WTC11 (cell line): ENCODE measurements around the gene LENG1. TPM values are rescaled to one million over a fixed set of nuclear protein-coding genes. Genes with fewer than 3 reads are reported as not detected.
A peak's percentile ranks its signal among the peaks of the same experiment; 100 is the strongest.

ENCODE experiments used
- ATAC-seq: fragments of 200-7000 bp; cut with Tn5 transposase; 2 replicates; pipeline ENCODE4 v1.10.0; 2021; ENCODE audit warnings: mild to moderate bottlenecking, moderate library complexity
- CTCF ChIA-PET: fragments of 300-600 bp; sonication (Branson Sonifier 250); formaldehyde crosslinking; loops from one replicate; lab custom pipeline; 2021; ENCODE audit warnings: antibody characterized with exemption; lab: Charles Lee
- POLR2A ChIA-PET: fragments of 350-600 bp; sonication (Branson Sonifier 250); formaldehyde crosslinking; loops from one replicate; lab custom pipeline; 2021; ENCODE audit warnings: antibody characterized with exemption; lab: Charles Lee
- DNase-seq: peaks from one replicate; pipeline ENCODE4 v3.0.0; 2021; ENCODE audit warnings: low spot score
- H3K27ac Mint-ChIP-seq: 2 replicates; pipeline ENCODE4 v1.8.0; 2021; ENCODE audit warnings: mixed read lengths
- H3K27me3 Mint-ChIP-seq: 2 replicates; pipeline ENCODE4 v1.8.0; 2021; ENCODE audit warnings: low read depth, mild to moderate bottlenecking, moderate library complexity, mixed read lengths
- H3K36me3 Mint-ChIP-seq: 2 replicates; pipeline ENCODE4 v1.8.0; 2021; ENCODE audit warnings: mixed read lengths
- H3K4me1 Mint-ChIP-seq: 2 replicates; pipeline ENCODE4 v1.8.0; 2022; ENCODE audit warnings: mixed read lengths
- H3K4me3 Mint-ChIP-seq: 2 replicates; pipeline ENCODE4 v1.8.0; 2021; ENCODE audit warnings: mild to moderate bottlenecking, moderate library complexity, mixed read lengths
- H3K9me3 Mint-ChIP-seq: 2 replicates; pipeline ENCODE4 v1.8.0; 2021; ENCODE audit warnings: mixed read lengths
- ELF4 ChIP-seq: sonication (generic); formaldehyde crosslinking; IDR thresholded peaks from 2 replicates; pipeline ENCODE4 v1.8.1; 2022; ENCODE audit warnings: low read depth, mild to moderate bottlenecking, moderate library complexity, missing genetic modification reagents
- EMX1 ChIP-seq: fragments of 250-450 bp; sonication (Bioruptor Pico); IDR thresholded peaks from 2 replicates; pipeline ENCODE4 v1.8.0; 2021; ENCODE audit warnings: mild to moderate bottlenecking
- ETV6 ChIP-seq: sonication (generic); formaldehyde crosslinking; IDR thresholded peaks from 2 replicates; pipeline ENCODE4 v1.8.1; 2022; ENCODE audit warnings: mild to moderate bottlenecking, missing genetic modification reagents
- FOXJ3 ChIP-seq: sonication (generic); formaldehyde crosslinking; IDR thresholded peaks from 2 replicates; pipeline ENCODE4 v1.9.0; 2021; ENCODE audit warnings: missing genetic modification reagents, mild to moderate bottlenecking, borderline replicate concordance
- FOXK1 ChIP-seq: sonication (generic); formaldehyde crosslinking; IDR thresholded peaks from 2 replicates; pipeline ENCODE4 v1.8.0; 2022; ENCODE audit warnings: mild to moderate bottlenecking, moderate library complexity, missing genetic modification reagents
- GRHL2 ChIP-seq: fragments of 250-450 bp; sonication (Bioruptor Pico); IDR thresholded peaks from 2 replicates; pipeline ENCODE4 v1.8.0; 2022; ENCODE audit warnings: mild to moderate bottlenecking, moderate library complexity; ENCODE audit not compliant: insufficient replicate concordance, severe bottlenecking
- GTF2I ChIP-seq: fragments of 250-450 bp; sonication (Bioruptor Pico); conservative IDR thresholded peaks from 2 replicates; pipeline ENCODE4 v1.4.0; 2021; ENCODE audit warnings: mild to moderate bottlenecking
- KAT7 ChIP-seq: sonication (generic); formaldehyde crosslinking; IDR thresholded peaks from 2 replicates; pipeline ENCODE4 v1.8.1; 2023; ENCODE audit warnings: missing genetic modification reagents, mild to moderate bottlenecking, borderline replicate concordance
- NR1H2 ChIP-seq: sonication (generic); formaldehyde crosslinking; IDR thresholded peaks from 2 replicates; pipeline ENCODE4 v1.9.0; 2021; ENCODE audit warnings: mild to moderate bottlenecking, moderate library complexity, missing genetic modification reagents
- SP1 ChIP-seq: sonication (generic); formaldehyde crosslinking; conservative IDR thresholded peaks from 2 replicates; pipeline ENCODE4 v1.8.1; 2022; ENCODE audit warnings: missing genetic modification reagents
- TP53 ChIP-seq: sonication (generic); formaldehyde crosslinking; IDR thresholded peaks from 2 replicates; pipeline ENCODE4 v1.8.1; 2023; ENCODE audit warnings: mild to moderate bottlenecking, missing genetic modification reagents
- ZBTB21 ChIP-seq: sonication (generic); formaldehyde crosslinking; IDR thresholded peaks from 2 replicates; pipeline ENCODE4 v1.8.1; 2023; ENCODE audit warnings: mild to moderate bottlenecking, missing genetic modification reagents, borderline replicate concordance
- ZNF263 ChIP-seq: sonication (generic); formaldehyde crosslinking; IDR thresholded peaks from 2 replicates; pipeline ENCODE4 v1.8.1; 2022; ENCODE audit warnings: low read depth, mild to moderate bottlenecking, moderate library complexity, missing genetic modification reagents
- ZNF317 ChIP-seq: sonication (generic); formaldehyde crosslinking; IDR thresholded peaks from 2 replicates; pipeline ENCODE4 v1.8.1; 2023; ENCODE audit warnings: low read depth, mild to moderate bottlenecking, moderate library complexity, missing genetic modification reagents, borderline replicate concordance
- total RNA-seq: library from RNA; stranded (reverse); gene quantifications from 3 replicates; pipeline ENCODE4 v1.2.3, GENCODE V29; 2021
- TF ChIP-seq, protein P1 (sequence below): sonication (generic); formaldehyde crosslinking; IDR thresholded peaks from 2 replicates; pipeline ENCODE4 v1.8.1; 2022; ENCODE audit warnings: low read depth, missing genetic modification reagents, borderline replicate concordance
- TF ChIP-seq, protein P2 (sequence below): sonication (generic); formaldehyde crosslinking; IDR thresholded peaks from 2 replicates; pipeline ENCODE4 v1.8.0; 2022; ENCODE audit warnings: mild to moderate bottlenecking, missing genetic modification reagents
- TF ChIP-seq, protein P3 (sequence below): sonication (generic); formaldehyde crosslinking; IDR thresholded peaks from 2 replicates; pipeline ENCODE4 v1.8.1; 2022; ENCODE audit warnings: low read depth, mild to moderate bottlenecking, moderate library complexity, missing genetic modification reagents, borderline replicate concordance
- TF ChIP-seq, protein P4 (sequence below): sonication (generic); formaldehyde crosslinking; IDR thresholded peaks from 2 replicates; pipeline ENCODE4 v1.8.1; 2023; ENCODE audit warnings: mild to moderate bottlenecking, moderate library complexity, missing genetic modification reagents
- TF ChIP-seq, protein P5 (sequence below): sonication (generic); formaldehyde crosslinking; IDR thresholded peaks from 2 replicates; pipeline ENCODE4 v1.8.1; 2022; ENCODE audit warnings: mild to moderate bottlenecking, moderate library complexity, missing genetic modification reagents
- TF ChIP-seq, protein P6 (sequence below): sonication (generic); formaldehyde crosslinking; IDR thresholded peaks from 2 replicates; pipeline ENCODE4 v1.8.1; 2022; ENCODE audit warnings: missing genetic modification reagents, borderline replicate concordance

Gene LENG1
- total RNA-seq, 1 experiment from 2014 or later, result 4.9 TPM

DNA sequence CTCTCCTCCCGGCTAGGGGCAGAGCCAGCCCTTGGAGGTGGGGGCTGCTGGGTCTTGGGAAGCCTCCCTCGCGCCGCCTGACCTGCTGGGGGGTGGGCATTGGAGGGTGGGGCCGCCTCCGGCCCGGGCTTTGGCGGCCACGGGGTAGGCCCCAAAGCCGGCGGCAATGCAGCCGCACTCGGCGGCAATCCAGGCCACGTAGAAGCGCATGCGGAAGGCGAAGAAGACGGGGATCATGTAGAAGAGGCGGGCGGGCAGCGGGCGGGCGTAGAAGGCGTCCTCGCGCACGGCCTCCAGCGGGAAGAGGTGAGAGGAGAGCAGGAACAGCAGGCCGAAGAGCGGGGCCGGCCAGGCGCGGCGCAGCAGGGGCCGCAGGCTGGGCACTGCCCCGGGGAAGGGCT, 21.2 kb upstream of the LENG1 start (continued):
- TF ChIP-seq EMX1 (no peak), KAT7 (CRISPR knock-in tag) (no peak), TP53 (no peak), GTF2I (no peak), FOXJ3 (CRISPR knock-in tag) (no peak), GRHL2 (CRISPR knock-in tag) (no peak), ELF4 (CRISPR knock-in tag) (no peak), ZNF317 (CRISPR knock-in tag) (no peak)
- TF ChIP-seq, protein P1, sequence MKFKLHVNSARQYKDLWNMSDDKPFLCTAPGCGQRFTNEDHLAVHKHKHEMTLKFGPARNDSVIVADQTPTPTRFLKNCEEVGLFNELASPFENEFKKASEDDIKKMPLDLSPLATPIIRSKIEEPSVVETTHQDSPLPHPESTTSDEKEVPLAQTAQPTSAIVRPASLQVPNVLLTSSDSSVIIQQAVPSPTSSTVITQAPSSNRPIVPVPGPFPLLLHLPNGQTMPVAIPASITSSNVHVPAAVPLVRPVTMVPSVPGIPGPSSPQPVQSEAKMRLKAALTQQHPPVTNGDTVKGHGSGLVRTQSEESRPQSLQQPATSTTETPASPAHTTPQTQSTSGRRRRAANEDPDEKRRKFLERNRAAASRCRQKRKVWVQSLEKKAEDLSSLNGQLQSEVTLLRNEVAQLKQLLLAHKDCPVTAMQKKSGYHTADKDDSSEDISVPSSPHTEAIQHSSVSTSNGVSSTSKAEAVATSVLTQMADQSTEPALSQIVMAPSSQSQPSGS, result no peak
- TF ChIP-seq, protein P2, sequence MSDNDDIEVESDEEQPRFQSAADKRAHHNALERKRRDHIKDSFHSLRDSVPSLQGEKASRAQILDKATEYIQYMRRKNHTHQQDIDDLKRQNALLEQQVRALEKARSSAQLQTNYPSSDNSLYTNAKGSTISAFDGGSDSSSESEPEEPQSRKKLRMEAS (CRISPR knock-in tag), result no peak
- TF ChIP-seq, protein P3, sequence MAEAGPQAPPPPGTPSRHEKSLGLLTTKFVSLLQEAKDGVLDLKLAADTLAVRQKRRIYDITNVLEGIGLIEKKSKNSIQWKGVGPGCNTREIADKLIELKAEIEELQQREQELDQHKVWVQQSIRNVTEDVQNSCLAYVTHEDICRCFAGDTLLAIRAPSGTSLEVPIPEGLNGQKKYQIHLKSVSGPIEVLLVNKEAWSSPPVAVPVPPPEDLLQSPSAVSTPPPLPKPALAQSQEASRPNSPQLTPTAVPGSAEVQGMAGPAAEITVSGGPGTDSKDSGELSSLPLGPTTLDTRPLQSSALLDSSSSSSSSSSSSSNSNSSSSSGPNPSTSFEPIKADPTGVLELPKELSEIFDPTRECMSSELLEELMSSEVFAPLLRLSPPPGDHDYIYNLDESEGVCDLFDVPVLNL (CRISPR knock-in tag), result no peak
- TF ChIP-seq, protein P4, sequence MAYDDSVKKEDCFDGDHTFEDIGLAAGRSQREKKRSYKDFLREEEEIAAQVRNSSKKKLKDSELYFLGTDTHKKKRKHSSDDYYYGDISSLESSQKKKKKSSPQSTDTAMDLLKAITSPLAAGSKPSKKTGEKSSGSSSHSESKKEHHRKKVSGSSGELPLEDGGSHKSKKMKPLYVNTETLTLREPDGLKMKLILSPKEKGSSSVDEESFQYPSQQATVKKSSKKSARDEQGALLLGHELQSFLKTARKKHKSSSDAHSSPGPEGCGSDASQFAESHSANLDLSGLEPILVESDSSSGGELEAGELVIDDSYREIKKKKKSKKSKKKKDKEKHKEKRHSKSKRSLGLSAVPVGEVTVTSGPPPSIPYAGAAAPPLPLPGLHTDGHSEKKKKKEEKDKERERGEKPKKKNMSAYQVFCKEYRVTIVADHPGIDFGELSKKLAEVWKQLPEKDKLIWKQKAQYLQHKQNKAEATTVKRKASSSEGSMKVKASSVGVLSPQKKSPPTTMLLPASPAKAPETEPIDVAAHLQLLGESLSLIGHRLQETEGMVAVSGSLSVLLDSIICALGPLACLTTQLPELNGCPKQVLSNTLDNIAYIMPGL (CRISPR knock-in tag), result no peak
- TF ChIP-seq, all 79 proteins: peak for 0

DNA sequence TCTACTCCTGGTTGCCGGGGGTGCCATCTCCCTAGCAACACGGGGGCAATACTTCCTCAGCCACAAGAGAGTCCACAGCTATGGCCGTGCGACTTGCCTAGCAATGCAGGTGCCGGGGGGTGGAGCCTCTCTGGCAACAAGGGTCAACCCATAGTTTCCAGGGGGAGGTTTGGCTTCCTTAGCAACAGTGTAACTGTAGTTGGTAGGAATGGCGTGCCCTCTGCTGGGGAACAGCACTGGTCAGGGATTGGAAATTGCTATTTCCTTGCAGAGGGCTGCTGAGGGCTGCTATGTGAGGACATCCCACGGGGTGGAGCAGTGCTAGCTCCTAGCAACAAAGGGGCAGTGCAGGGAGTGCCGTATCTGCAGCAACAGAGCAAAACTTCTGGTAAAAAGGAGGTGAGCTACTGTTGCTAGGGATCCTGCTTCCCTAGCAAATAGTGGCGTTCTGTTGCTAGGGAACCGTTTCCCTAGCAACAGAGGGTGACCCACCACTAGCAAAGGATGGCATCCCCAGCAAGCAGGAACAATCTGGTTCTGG, 20.5 kb upstream of the LENG1 start:
- CTCF ChIA-PET, result interaction anchor here (0.7 to 2.3 kb wide), 20 partner anchors 9 to 259 kb away, joined by 3 to 84 read pairs (median 4); partner anchors contain the start of genes CNOT3, MBOAT7, PRPF31 and TFPT

More for the DNA sequence above, 20.5 kb upstream of the LENG1 start:
- Mint-ChIP-seq H3K27ac (peak overlapping the region; percentile 63), H3K27me3 (no peaks in the 10 kb centered on the region), H3K4me1 (peaks cover 14% of the 10 kb centered on the region), H3K9me3 (no peaks in the 10 kb centered on the region), H3K36me3 (peaks cover 26% of the 10 kb centered on the region), H3K4me3 (no peak overlapping the region)
- POLR2A ChIA-PET, result interaction anchor here (0.8 to 1.3 kb wide), 4 partner anchors 9 to 137 kb away, joined by 3 to 13 read pairs (median 4); partner anchors contain the start of genes LENG1 and MBOAT7
- peak; percentile 94 for DNase-seq
- TF ChIP-seq FOXK1 (CRISPR knock-in tag), result peak; percentile 64; the same call in 1 of the 2 replicates
- 0 out of 2 replicates have a peak, but pooled peaks have one; percentile 24 for TF ChIP-seq ZBTB21 (CRISPR knock-in tag)
- 0 out of 2 replicates have a peak, but pooled peaks have one; percentile 40 for TF ChIP-seq ETV6 (CRISPR knock-in tag)
- TF ChIP-seq, protein P5, sequence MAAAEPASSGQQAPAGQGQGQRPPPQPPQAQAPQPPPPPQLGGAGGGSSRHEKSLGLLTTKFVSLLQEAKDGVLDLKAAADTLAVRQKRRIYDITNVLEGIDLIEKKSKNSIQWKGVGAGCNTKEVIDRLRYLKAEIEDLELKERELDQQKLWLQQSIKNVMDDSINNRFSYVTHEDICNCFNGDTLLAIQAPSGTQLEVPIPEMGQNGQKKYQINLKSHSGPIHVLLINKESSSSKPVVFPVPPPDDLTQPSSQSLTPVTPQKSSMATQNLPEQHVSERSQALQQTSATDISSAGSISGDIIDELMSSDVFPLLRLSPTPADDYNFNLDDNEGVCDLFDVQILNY (CRISPR knock-in tag), result 0 out of 2 replicates have a peak, but pooled peaks have one; percentile 34
- no peak for TF ChIP-seq NR1H2 (CRISPR knock-in tag)
- TF ChIP-seq ZNF263 (CRISPR knock-in tag), result no peak
- TF ChIP-seq, protein P6, sequence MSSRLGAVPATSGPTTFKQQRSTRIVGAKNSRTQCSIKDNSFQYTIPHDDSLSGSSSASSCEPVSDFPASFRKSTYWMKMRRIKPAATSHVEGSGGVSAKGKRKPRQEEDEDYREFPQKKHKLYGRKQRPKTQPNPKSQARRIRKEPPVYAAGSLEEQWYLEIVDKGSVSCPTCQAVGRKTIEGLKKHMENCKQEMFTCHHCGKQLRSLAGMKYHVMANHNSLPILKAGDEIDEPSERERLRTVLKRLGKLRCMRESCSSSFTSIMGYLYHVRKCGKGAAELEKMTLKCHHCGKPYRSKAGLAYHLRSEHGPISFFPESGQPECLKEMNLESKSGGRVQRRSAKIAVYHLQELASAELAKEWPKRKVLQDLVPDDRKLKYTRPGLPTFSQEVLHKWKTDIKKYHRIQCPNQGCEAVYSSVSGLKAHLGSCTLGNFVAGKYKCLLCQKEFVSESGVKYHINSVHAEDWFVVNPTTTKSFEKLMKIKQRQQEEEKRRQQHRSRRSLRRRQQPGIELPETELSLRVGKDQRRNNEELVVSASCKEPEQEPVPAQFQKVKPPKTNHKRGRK (CRISPR knock-in tag), result no peak
- TF ChIP-seq SP1 (CRISPR knock-in tag), result 0 out of 2 replicates have a peak, but pooled peaks have one; percentile 47
- peak; percentile 95 for ATAC-seq
